ENCODE data around the gene PHF23. TPM values are rescaled to one million over a fixed set of nuclear protein-coding genes. Genes with fewer than 3 reads are reported as not detected.

Gene PHF23
- total RNA-seq, 1 experiment from 2014 or later = 45.8 TPM

DNA sequence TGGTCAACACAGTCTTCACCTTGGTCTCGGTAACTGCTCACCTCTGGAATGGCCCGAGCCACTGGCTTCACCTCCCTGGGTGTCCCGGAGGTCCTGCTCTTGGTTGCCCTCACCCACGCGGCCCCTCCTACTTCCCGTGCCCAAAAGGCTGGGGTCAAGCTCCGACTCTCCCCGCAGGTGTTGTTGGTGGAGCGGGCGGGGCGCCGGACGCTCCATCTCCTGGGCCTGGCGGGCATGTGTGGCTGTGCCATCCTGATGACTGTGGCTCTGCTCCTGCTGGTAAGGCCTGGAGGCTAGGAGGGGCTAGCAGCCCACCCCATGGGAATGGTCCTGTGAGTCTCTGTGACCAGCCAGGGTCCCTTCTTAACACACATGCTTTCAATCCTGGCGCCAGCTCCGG lies 45.7 kb upstream of the PHF23 start (continued):
- TF ChIP-seq, protein P1, sequence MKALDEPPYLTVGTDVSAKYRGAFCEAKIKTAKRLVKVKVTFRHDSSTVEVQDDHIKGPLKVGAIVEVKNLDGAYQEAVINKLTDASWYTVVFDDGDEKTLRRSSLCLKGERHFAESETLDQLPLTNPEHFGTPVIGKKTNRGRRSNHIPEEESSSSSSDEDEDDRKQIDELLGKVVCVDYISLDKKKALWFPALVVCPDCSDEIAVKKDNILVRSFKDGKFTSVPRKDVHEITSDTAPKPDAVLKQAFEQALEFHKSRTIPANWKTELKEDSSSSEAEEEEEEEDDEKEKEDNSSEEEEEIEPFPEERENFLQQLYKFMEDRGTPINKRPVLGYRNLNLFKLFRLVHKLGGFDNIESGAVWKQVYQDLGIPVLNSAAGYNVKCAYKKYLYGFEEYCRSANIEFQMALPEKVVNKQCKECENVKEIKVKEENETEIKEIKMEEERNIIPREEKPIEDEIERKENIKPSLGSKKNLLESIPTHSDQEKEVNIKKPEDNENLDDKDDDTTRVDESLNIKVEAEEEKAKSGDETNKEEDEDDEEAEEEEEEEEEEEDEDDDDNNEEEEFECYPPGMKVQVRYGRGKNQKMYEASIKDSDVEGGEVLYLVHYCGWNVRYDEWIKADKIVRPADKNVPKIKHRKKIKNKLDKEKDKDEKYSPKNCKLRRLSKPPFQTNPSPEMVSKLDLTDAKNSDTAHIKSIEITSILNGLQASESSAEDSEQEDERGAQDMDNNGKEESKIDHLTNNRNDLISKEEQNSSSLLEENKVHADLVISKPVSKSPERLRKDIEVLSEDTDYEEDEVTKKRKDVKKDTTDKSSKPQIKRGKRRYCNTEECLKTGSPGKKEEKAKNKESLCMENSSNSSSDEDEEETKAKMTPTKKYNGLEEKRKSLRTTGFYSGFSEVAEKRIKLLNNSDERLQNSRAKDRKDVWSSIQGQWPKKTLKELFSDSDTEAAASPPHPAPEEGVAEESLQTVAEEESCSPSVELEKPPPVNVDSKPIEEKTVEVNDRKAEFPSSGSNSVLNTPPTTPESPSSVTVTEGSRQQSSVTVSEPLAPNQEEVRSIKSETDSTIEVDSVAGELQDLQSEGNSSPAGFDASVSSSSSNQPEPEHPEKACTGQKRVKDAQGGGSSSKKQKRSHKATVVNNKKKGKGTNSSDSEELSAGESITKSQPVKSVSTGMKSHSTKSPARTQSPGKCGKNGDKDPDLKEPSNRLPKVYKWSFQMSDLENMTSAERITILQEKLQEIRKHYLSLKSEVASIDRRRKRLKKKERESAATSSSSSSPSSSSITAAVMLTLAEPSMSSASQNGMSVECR (CRISPR knock-in tag; IDR thresholded peaks at IDR 0.05; ENCODE audit: borderline replicate concordance) = no peak
- TF ChIP-seq, protein P2, sequence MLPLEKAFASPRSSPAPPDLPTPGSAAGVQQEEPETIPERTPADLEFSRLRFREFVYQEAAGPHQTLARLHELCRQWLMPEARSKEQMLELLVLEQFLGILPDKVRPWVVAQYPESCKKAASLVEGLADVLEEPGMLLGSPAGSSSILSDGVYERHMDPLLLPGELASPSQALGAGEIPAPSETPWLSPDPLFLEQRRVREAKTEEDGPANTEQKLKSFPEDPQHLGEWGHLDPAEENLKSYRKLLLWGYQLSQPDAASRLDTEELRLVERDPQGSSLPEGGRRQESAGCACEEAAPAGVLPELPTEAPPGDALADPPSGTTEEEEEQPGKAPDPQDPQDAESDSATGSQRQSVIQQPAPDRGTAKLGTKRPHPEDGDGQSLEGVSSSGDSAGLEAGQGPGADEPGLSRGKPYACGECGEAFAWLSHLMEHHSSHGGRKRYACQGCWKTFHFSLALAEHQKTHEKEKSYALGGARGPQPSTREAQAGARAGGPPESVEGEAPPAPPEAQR (CRISPR knock-in tag; IDR thresholded peaks at IDR 0.05) = no peak

DNA sequence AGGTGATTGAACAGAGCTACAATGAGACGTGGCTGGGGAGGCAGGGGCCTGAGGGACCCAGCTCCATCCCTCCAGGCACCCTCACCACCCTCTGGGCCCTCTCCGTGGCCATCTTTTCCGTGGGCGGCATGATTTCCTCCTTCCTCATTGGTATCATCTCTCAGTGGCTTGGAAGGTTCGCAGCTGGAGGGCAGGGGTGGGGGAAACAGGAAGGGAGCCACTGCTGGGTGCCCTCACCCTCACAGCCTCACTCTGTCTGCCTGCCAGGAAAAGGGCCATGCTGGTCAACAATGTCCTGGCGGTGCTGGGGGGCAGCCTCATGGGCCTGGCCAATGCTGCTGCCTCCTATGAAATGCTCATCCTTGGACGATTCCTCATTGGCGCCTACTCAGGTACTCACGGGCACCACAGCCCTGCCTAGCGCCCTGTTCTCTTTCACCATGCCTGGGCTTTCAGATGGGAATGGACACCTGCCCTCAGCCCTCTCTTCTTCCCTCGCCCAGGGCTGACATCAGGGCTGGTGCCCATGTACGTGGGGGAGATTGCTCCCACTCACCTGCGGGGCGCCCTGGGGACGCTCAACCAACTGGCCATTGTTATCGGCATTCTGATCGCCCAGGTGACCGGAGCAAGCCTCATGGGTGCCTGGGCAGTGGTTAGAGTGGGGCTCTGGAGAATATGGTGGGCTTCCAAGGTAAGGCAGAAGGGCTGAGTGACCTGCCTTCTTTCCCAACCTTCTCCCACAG lies 44.4 kb upstream of the PHF23 start:
- H3K4me3 Mint-ChIP-seq = peak overlapping the region; percentile 30; the same call in 1 of the 2 replicates
- no peak overlapping the region for H3K27ac Mint-ChIP-seq
- ATAC-seq (no peak), DNase-seq (ENCODE audit: low spot score) (no peak)
- ChIA-PET POLR2A (no interaction called here), CTCF (interaction anchor here (2.7 to 7.0 kb wide), 2 partner anchors 14 to 30 kb away, joined by 14 to 119 read pairs; no protein-coding TSS in a partner anchor)
- H3K9me3 Mint-ChIP-seq = no peaks in the 10 kb centered on the region
- H3K36me3 Mint-ChIP-seq = no peaks in the 10 kb centered on the region; the same call in 1 of the 2 replicates
- TF ChIP-seq, protein P3, sequence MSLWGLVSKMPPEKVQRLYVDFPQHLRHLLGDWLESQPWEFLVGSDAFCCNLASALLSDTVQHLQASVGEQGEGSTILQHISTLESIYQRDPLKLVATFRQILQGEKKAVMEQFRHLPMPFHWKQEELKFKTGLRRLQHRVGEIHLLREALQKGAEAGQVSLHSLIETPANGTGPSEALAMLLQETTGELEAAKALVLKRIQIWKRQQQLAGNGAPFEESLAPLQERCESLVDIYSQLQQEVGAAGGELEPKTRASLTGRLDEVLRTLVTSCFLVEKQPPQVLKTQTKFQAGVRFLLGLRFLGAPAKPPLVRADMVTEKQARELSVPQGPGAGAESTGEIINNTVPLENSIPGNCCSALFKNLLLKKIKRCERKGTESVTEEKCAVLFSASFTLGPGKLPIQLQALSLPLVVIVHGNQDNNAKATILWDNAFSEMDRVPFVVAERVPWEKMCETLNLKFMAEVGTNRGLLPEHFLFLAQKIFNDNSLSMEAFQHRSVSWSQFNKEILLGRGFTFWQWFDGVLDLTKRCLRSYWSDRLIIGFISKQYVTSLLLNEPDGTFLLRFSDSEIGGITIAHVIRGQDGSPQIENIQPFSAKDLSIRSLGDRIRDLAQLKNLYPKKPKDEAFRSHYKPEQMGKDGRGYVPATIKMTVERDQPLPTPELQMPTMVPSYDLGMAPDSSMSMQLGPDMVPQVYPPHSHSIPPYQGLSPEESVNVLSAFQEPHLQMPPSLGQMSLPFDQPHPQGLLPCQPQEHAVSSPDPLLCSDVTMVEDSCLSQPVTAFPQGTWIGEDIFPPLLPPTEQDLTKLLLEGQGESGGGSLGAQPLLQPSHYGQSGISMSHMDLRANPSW (CRISPR knock-in tag; conservative IDR thresholded peaks at IDR 0.05; ENCODE audit: low read depth) = no peak
- TF ChIP-seq JUN (CRISPR knock-in tag; IDR thresholded peaks at IDR 0.05) (no peak), OVOL2 (CRISPR knock-in tag; IDR thresholded peaks at IDR 0.05; ENCODE audit: borderline replicate concordance) (no peak)
- TF ChIP-seq, protein P4, sequence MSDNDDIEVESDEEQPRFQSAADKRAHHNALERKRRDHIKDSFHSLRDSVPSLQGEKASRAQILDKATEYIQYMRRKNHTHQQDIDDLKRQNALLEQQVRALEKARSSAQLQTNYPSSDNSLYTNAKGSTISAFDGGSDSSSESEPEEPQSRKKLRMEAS (CRISPR knock-in tag; IDR thresholded peaks at IDR 0.05) = no peak
- peaks cover 22% of the 10 kb centered on the region for H3K4me1 Mint-ChIP-seq
- H3K27me3 Mint-ChIP-seq (ENCODE audit: low read depth) = peaks cover 21% of the 10 kb centered on the region

DNA sequence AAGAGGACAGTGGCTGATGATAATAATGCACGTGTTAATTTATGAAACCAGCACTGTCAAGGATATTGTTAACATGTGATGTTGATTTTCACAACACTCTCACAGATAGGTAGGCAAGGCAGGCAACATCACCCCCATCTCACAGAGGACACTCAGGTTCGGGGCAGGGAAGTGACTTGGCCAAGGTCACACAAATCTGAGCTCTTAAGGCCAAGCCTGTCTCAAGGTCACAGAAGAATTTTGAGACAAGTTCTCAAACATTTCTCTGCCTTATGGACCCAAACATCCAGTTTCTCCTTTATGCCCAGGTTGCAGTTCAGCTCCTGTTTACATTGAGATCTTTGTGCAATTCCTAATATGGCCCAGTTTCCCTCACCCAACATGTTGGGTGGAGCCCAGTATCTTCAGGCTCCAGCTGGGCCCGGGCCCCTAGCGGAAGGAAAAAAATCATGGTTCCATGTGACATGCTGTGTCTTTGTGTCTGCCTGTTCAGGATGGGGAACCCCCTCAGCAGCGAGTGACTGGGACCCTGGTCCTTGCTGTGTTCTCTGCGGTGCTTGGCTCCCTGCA lies 43.6 kb upstream of the PHF23 start:
- ATAC-seq (no peak), DNase-seq (ENCODE audit: low spot score) (no peak)
- CTCF ChIA-PET = interaction anchor here (0.6 to 7.0 kb wide), 8 partner anchors 14 to 237 kb away, joined by 3 to 119 read pairs (median 8); partner anchors contain the start of genes GABARAP and TMEM95
- Mint-ChIP-seq H3K4me1 (peaks cover 20% of the 10 kb centered on the region), H3K27me3 (ENCODE audit: low read depth) (peaks cover 21% of the 10 kb centered on the region), H3K9me3 (no peaks in the 10 kb centered on the region), H3K27ac (no peak overlapping the region), H3K4me3 (peak overlapping the region; percentile 82), H3K36me3 (no peaks in the 10 kb centered on the region)
- no peak for TF ChIP-seq NR2C2 (CRISPR knock-in tag; IDR thresholded peaks at IDR 0.05)
- TF ChIP-seq, protein P5, sequence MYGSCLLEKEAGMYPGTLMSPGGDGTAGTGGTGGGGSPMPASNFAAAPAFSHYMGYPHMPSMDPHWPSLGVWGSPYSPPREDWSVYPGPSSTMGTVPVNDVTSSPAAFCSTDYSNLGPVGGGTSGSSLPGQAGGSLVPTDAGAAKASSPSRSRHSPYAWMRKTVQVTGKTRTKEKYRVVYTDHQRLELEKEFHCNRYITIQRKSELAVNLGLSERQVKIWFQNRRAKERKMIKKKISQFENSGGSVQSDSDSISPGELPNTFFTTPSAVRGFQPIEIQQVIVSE (CRISPR knock-in tag; IDR thresholded peaks at IDR 0.05; ENCODE audit: borderline replicate concordance) = no peak
- TF ChIP-seq, protein P6, sequence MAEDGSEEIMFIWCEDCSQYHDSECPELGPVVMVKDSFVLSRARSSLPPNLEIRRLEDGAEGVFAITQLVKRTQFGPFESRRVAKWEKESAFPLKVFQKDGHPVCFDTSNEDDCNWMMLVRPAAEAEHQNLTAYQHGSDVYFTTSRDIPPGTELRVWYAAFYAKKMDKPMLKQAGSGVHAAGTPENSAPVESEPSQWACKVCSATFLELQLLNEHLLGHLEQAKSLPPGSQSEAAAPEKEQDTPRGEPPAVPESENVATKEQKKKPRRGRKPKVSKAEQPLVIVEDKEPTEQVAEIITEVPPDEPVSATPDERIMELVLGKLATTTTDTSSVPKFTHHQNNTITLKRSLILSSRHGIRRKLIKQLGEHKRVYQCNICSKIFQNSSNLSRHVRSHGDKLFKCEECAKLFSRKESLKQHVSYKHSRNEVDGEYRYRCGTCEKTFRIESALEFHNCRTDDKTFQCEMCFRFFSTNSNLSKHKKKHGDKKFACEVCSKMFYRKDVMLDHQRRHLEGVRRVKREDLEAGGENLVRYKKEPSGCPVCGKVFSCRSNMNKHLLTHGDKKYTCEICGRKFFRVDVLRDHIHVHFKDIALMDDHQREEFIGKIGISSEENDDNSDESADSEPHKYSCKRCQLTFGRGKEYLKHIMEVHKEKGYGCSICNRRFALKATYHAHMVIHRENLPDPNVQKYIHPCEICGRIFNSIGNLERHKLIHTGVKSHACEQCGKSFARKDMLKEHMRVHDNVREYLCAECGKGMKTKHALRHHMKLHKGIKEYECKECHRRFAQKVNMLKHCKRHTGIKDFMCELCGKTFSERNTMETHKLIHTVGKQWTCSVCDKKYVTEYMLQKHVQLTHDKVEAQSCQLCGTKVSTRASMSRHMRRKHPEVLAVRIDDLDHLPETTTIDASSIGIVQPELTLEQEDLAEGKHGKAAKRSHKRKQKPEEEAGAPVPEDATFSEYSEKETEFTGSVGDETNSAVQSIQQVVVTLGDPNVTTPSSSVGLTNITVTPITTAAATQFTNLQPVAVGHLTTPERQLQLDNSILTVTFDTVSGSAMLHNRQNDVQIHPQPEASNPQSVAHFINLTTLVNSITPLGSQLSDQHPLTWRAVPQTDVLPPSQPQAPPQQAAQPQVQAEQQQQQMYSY (CRISPR knock-in tag; IDR thresholded peaks at IDR 0.05) = no peak
- TF ChIP-seq, protein P7, sequence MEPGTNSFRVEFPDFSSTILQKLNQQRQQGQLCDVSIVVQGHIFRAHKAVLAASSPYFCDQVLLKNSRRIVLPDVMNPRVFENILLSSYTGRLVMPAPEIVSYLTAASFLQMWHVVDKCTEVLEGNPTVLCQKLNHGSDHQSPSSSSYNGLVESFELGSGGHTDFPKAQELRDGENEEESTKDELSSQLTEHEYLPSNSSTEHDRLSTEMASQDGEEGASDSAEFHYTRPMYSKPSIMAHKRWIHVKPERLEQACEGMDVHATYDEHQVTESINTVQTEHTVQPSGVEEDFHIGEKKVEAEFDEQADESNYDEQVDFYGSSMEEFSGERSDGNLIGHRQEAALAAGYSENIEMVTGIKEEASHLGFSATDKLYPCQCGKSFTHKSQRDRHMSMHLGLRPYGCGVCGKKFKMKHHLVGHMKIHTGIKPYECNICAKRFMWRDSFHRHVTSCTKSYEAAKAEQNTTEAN (CRISPR knock-in tag; IDR thresholded peaks at IDR 0.05) = no peak
- no peak for TF ChIP-seq CREB1 (CRISPR knock-in tag; IDR thresholded peaks at IDR 0.05)
- POLR2A ChIA-PET = interaction anchor here (1.1 to 1.7 kb wide), 3 partner anchors 11 to 65 kb away, joined by 3 to 4 read pairs (median 3); no protein-coding TSS in a partner anchor
